ENCODE results near the gene DESI2. TPM values are rescaled to one million over a fixed set of nuclear protein-coding genes. Genes with fewer than 3 reads are reported as not detected.

Gene DESI2
- total RNA-seq, 4 donors from 2014 or later: 33.4 to 47.6 (median 35.4) TPM

- DNase-seq (ENCODE audit: low spot score): no peak
- ATAC-seq (ENCODE audit: low FRiP score): no peak
- TF ChIP-seq CTCF (IDR thresholded peaks at IDR 0.05): no peak
These were observed 52.6 kb downstream of the DESI2 start for GRCh38 chr1:244705261-244706234.

DNA sequence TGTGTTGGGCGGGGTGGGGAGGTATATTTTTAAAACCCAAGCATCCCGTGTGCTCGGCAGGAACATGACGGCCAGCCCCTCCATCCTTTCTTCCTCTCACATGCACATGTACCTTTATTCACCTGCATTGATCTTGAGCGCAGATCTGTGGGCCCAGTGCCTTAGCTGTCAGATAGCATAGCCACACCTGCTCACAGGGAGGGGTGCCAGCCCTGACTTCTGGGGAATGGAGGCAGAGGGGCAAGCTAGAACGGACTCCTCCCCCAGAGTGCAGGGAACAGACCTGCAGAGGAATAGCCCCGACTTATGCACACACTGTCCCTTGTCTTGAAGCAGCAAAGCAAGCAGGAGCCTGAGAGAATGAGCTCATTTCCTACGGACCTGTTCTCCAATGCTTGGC is 56.1 kb downstream of the DESI2 start:
- no peak for TF ChIP-seq CTCF (IDR thresholded peaks at IDR 0.05)
- ATAC-seq (ENCODE audit: low FRiP score) (no peak), DNase-seq (ENCODE audit: low spot score) (no peak)

DNA sequence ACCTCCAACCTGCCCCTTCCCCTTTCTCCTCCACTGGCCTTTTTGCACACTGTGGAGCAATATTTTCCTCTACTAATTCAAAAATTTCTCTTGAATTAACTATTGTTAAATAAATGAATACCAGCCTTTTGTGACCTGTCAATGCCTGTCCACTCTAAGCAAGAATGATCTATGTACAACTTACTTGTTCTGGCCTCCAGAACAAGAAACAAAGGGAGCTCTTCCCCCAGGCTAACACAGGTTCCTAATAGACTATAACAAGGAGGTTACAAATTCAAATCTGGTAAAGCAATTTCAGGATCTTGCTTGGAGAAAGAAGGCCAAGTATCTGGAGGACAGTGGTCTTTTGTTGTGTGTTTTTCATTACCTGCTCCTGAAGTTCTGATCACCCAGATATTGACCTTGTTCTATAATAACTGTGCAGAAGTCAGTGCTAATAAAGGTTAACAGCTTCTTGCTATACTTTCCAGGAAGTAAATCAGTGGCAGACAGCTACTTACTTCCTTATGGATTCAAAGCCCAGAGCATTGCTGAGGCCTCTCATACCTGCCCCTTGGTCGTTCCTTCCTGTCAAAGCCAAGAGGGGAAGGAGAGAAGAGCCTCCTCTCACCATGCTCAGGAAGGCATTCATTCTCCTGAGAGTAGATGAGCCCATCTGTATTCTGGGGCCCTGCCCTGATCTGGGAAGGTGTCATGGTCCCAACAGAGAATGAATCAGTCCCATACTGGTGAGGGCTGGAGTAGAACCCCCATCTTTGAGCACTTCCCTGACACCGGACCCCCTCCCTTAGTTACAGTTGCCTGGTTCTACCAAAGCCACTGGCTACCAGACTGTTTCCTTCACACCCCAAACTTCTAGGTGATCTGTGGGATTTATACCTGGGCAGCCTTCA is 56.8 kb downstream of the DESI2 start:
- no peak for TF ChIP-seq CTCF (IDR thresholded peaks at IDR 0.05)
- ATAC-seq (ENCODE audit: low FRiP score): no peak
- no peak for DNase-seq (ENCODE audit: low spot score)

DNA sequence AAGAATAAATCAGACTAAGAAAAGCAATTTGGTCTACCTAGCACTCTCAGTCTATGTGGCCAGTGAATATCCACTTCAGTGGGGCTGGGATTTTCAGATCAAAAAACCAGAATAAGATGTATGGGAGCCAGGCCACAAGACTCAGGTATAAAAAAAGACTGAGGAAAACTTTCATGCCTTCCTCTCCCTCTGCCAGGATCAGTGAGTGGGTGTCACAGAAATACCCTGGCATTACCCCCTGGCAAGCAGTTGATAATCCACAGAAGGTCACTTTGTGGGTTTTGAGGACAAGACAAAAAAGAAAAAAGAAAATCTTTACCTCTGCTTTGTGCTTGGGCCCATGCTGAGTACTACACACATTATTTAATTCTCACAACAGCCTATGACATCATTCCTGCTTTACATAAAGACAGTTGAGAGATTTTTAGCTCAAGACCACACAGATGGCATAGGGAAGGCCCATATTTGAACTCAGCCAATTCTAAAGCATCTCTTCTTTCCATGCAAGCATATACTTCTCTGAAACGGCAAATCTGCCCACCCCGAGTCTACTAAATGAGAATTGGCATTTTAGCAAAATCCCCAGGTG is 57.6 kb downstream of the DESI2 start:
- ATAC-seq (ENCODE audit: low FRiP score) (no peak), DNase-seq (ENCODE audit: low spot score) (no peak)
- no peak for TF ChIP-seq CTCF (IDR thresholded peaks at IDR 0.05)

DNA sequence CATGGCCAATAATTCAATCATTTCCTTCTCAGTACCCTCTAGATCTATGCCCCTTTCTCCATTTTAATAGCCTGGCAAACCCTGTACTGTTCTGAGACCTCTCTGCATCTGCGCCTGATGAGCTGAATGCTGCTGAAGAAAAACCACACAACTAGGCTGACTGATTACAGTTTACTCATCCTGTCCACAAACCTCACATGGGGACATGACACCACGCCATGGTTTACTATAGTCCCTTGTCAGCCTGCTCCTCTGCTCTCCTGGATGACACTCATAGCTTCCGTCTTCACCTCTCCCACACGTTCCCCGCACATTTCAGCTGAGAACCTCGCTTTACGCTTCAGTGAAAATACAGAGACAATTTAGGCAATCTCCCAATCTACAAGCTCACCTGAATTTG is 59.7 kb downstream of the DESI2 start:
- ATAC-seq (ENCODE audit: low FRiP score) (no peak), DNase-seq (ENCODE audit: low spot score) (no peak)
- no peak for TF ChIP-seq CTCF (IDR thresholded peaks at IDR 0.05)

DNA sequence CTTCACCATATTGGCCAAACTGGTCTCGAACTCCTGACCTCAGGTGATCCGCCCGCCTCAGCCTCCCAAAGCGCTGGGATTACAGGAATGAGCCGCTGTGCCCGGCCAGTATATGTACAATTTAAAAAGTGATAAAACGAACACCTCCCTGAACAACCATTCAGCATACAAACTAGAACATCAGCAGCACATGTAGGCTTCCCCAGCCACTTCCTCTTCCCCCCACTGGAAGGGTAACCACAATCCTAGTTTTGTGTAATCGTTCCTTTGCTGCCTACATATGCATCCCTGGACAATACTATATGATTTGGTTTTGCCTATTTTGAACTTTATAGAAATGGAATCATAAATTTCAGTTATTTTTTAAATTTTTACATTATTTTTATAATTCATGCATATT is 60.4 kb downstream of the DESI2 start:
- DNase-seq (ENCODE audit: low spot score): no peak
- TF ChIP-seq CTCF (IDR thresholded peaks at IDR 0.05): no peak
- no peak for ATAC-seq (ENCODE audit: low FRiP score)

Measured in omental fat pad (tissue), 4 donors.